Natural killer cell (primary cell): ENCODE measurements around the gene KIAA0753. TPM values are rescaled to one million over a fixed set of nuclear protein-coding genes. Genes with fewer than 3 reads are reported as not detected.

Experiments used
- ATAC-seq, 3 donors: fragments of 150-1000 bp in 2 of 3; fragments of 200-7000 bp in 1 of 3; cut with Tn5 transposase; 1 replicate in 1 of 3; 2 replicates in 2 of 3; pipeline ENCODE4 v1.10.0; 2021; ENCODE audit warnings: mild to moderate bottlenecking in 2 of 3, moderate library complexity in 2 of 3
- DNase-seq, 2 donors: peaks; one replicate each; pipeline versions ENCODE4 v3.0.0 to v3.0.0-alpha.2; 2013 to 2021; ENCODE audit warnings: mixed read lengths in 1 of 2
- H3K27ac ChIP-seq: one replicate; pipeline ENCODE4 v1.5.1; 2013; ENCODE audit warnings: mild to moderate bottlenecking, low read length
- H3K27me3 ChIP-seq: one replicate; pipeline ENCODE4 v1.6.1; 2013; ENCODE audit warnings: low read length; ENCODE audit not compliant: control insufficient read depth, insufficient read depth
- H3K36me3 ChIP-seq: one replicate; pipeline ENCODE4 v1.6.1; 2013; ENCODE audit warnings: low read length; ENCODE audit not compliant: control insufficient read depth, insufficient read depth
- H3K4me1 ChIP-seq: one replicate; pipeline ENCODE4 v1.6.1; 2013; ENCODE audit warnings: low read length; ENCODE audit not compliant: control insufficient read depth, insufficient read depth
- H3K4me3 ChIP-seq: one replicate; pipeline ENCODE4 v1.5.1; 2013; ENCODE audit warnings: low read length
- H3K9me3 ChIP-seq: one replicate; pipeline ENCODE4 v1.6.1; 2013; ENCODE audit warnings: low read length; ENCODE audit not compliant: control insufficient read depth, insufficient read depth
- H3K27ac Mint-ChIP-seq, 2 donors: one replicate each; pipeline ENCODE4 v1.8.0; 2022; ENCODE audit warnings: mild to moderate bottlenecking in 2 of 2, mixed read lengths in 2 of 2, moderate library complexity in 1 of 2
- H3K27me3 Mint-ChIP-seq, 2 donors: one replicate each; pipeline ENCODE4 v1.8.0; 2022; ENCODE audit warnings: low read depth in 2 of 2, mixed read lengths in 2 of 2
- H3K36me3 Mint-ChIP-seq: one replicate; pipeline ENCODE4 v1.8.0; 2022; ENCODE audit warnings: mixed read lengths
- H3K4me1 Mint-ChIP-seq, 2 donors: one replicate each; pipeline ENCODE4 v1.8.0; 2022; ENCODE audit warnings: mixed read lengths in 2 of 2
- H3K4me3 Mint-ChIP-seq: one replicate; pipeline ENCODE4 v1.8.0; 2022; ENCODE audit warnings: mild to moderate bottlenecking, moderate library complexity, mixed read lengths
- H3K9me3 Mint-ChIP-seq, 2 donors: one replicate each; pipeline ENCODE4 v1.8.0; 2022; ENCODE audit warnings: mixed read lengths in 2 of 2
- CTCF ChIP-seq: fragments of 200-600 bp; IDR thresholded peaks from one replicate; pipeline ENCODE4 v1.8.0; 2022; ENCODE audit warnings: antibody characterized with exemption
- WGBS: methylation state at CpG from one replicate; pipeline ENCODE4 v1.1.7; 2013; ENCODE audit warnings: missing lambda C conversion rate; ENCODE audit not compliant: insufficient coverage; 5-methylcytosine and 5-hydroxymethylcytosine counted together
- intact Hi-C: fragments of 100-400 bp; cut with micrococcal nuclease; formaldehyde crosslinking; loops from one replicate; pipeline ENCODE4 v1.14.2; 2022
- total RNA-seq, 4 donors: library from RNA; stranded (reverse); fragments of 120-200 nt in 1 of 4; gene quantifications; one replicate each; pipeline versions ENCODE4 v1.2.3 to v1.2.4, GENCODE V29; 2013 to 2022

Gene KIAA0753
- total RNA-seq, 3 donors from 2014 or later (not counting 1 experiment from before 2014, with no cell fraction given): 13.4 to 17.2 (median 15.4) TPM

GRCh38 chr17:6576038-6576785, 64.3 kb downstream of the KIAA0753 start:
- 92% methylated on average over 7 of the region's 7 CpGs for WGBS
- H3K9me3 Mint-ChIP-seq: no peaks in the 10 kb centered on the region
- peak overlapping the region in 1 of 2 donors; percentile 84 for H3K27ac Mint-ChIP-seq

GRCh38 chr17:6575596-6575988, 64.9 kb downstream of the KIAA0753 start:
- no peak overlapping the region for H3K27ac ChIP-seq
- no peak for DNase-seq
- H3K27me3 Mint-ChIP-seq: no peaks in the 10 kb centered on the region
- H3K4me3 ChIP-seq: no peak overlapping the region
- H3K4me3 Mint-ChIP-seq: peak overlapping the region; percentile 58
- peaks cover 17% of the 10 kb centered on the region for H3K4me1 ChIP-seq
- intact Hi-C loops: no loop called here
- H3K36me3 Mint-ChIP-seq: no peaks in the 10 kb centered on the region
- no peak for ATAC-seq
- peaks cover 19 to 25% of the 10 kb centered on the region in 2 donors for H3K4me1 Mint-ChIP-seq
- no peak for TF ChIP-seq CTCF
- H3K27ac Mint-ChIP-seq: peak overlapping the region; percentile 30 to 84
- no peaks in the 10 kb centered on the region for H3K9me3 ChIP-seq
- no peaks in the 10 kb centered on the region for H3K27me3 ChIP-seq
- peaks cover 6% of the 10 kb centered on the region for H3K36me3 ChIP-seq
- no peaks in the 10 kb centered on the region for H3K9me3 Mint-ChIP-seq
- 72% methylated on average over 5 of the region's 5 CpGs for WGBS

More at GRCh38 chr17:6576038-6576785, 64.3 kb downstream of the KIAA0753 start:
- intact Hi-C loops: no loop called here
- peaks cover 17% of the 10 kb centered on the region for H3K4me1 ChIP-seq
- Mint-ChIP-seq H3K27me3 (no peaks in the 10 kb centered on the region), H3K4me3 (no peak overlapping the region), H3K4me1 (peaks cover 19 to 25% of the 10 kb centered on the region in 2 donors), H3K36me3 (no peaks in the 10 kb centered on the region)
- no peak for TF ChIP-seq CTCF
- peaks cover 6% of the 10 kb centered on the region for H3K36me3 ChIP-seq
- DNase-seq: no peak
- H3K9me3 ChIP-seq: no peaks in the 10 kb centered on the region
- ATAC-seq: no peak
- no peaks in the 10 kb centered on the region for H3K27me3 ChIP-seq
- no peak overlapping the region for H3K27ac ChIP-seq
- no peak overlapping the region for H3K4me3 ChIP-seq

- H3K9me3 Mint-ChIP-seq: no peaks in the 10 kb centered on the region
- H3K27ac ChIP-seq: no peak overlapping the region
- no peak overlapping the region for H3K4me3 ChIP-seq
- H3K4me1 Mint-ChIP-seq: peaks cover 19 to 25% of the 10 kb centered on the region in 2 donors
- no peak for TF ChIP-seq CTCF
- WGBS: 40% methylated on average over 23 of the region's 23 CpGs
- H3K4me3 Mint-ChIP-seq: peak overlapping the region; percentile 58
- H3K9me3 ChIP-seq: no peaks in the 10 kb centered on the region
- ATAC-seq (peak; percentile 59 to 86 (median 60)), DNase-seq (peak in 1 of 2 donors; percentile 31)
- H3K36me3 Mint-ChIP-seq: no peaks in the 10 kb centered on the region
- H3K27me3 ChIP-seq: no peaks in the 10 kb centered on the region
- intact Hi-C loops: no loop called here
- peaks cover 6% of the 10 kb centered on the region for H3K36me3 ChIP-seq
- H3K4me1 ChIP-seq: peaks cover 17% of the 10 kb centered on the region
- H3K27me3 Mint-ChIP-seq: no peaks in the 10 kb centered on the region
- peak overlapping the region; percentile 30 to 84 for H3K27ac Mint-ChIP-seq
Measured at GRCh38 chr17:6574687-6575595, 65.6 kb downstream of the KIAA0753 start.
